Endodermal cell (in vitro differentiated cells): ENCODE data around the gene USP13. TPM values are rescaled to one million over a fixed set of nuclear protein-coding genes. Genes with fewer than 3 reads are reported as not detected.

Source experiments
- DNase-seq: peaks from one replicate; pipeline ENCODE4 v3.0.0-alpha.2; 2017
- H3K27ac ChIP-seq: 2 replicates; pipeline ENCODE4 v1.5.1; 2013; ENCODE audit warnings: mild to moderate bottlenecking, low read depth, low read length, moderate library complexity
- H3K27me3 ChIP-seq: 2 replicates; pipeline ENCODE4 v1.6.1; 2013; ENCODE audit warnings: mild to moderate bottlenecking, low read length, moderate library complexity; ENCODE audit not compliant: insufficient read depth, control insufficient read depth, poor library complexity, severe bottlenecking
- H3K36me3 ChIP-seq: 2 replicates; pipeline ENCODE4 v1.7.0; 2013; ENCODE audit warnings: mild to moderate bottlenecking, low read length, moderate library complexity; ENCODE audit not compliant: control insufficient read depth, insufficient read depth
- H3K4me1 ChIP-seq: one replicate; pipeline ENCODE4 v1.7.0; 2013; ENCODE audit warnings: low read length; ENCODE audit not compliant: control insufficient read depth, insufficient read depth
- H3K4me3 ChIP-seq: 2 replicates; pipeline ENCODE4 v1.5.1; 2013; ENCODE audit warnings: mild to moderate bottlenecking, low read length, moderate library complexity
- H3K9ac ChIP-seq: 2 replicates; pipeline ENCODE4 v1.6.1; 2013; ENCODE audit warnings: mild to moderate bottlenecking, low read length, moderate library complexity; ENCODE audit not compliant: poor library complexity, severe bottlenecking; ENCODE audit errors: extremely low read depth
- H3K9me3 ChIP-seq: 2 replicates; pipeline ENCODE4 v1.6.1; 2013; ENCODE audit warnings: mild to moderate bottlenecking, low read length, moderate library complexity; ENCODE audit not compliant: control insufficient read depth
- H3K27ac Mint-ChIP-seq: 2 replicates; pipeline ENCODE4 v1.8.0; 2020; ENCODE audit warnings: mixed read lengths
- H3K27me3 Mint-ChIP-seq: 2 replicates; pipeline ENCODE4 v1.8.0; 2021; ENCODE audit warnings: mild to moderate bottlenecking, mixed read lengths; ENCODE audit not compliant: insufficient read depth
- H3K36me3 Mint-ChIP-seq: 2 replicates; pipeline ENCODE4 v1.8.0; 2020; ENCODE audit warnings: low read depth, mixed read lengths
- H3K4me1 Mint-ChIP-seq: 2 replicates; pipeline ENCODE4 v1.8.0; 2020; ENCODE audit warnings: mixed read lengths
- H3K4me3 Mint-ChIP-seq: 2 replicates; pipeline ENCODE4 v1.8.0; 2020; ENCODE audit warnings: mild to moderate bottlenecking, moderate library complexity, mixed read lengths
- H3K9me3 Mint-ChIP-seq: 2 replicates; pipeline ENCODE4 v1.8.0; 2020; ENCODE audit warnings: mild to moderate bottlenecking, mixed read lengths
- CTCF ChIP-seq: fragments of 200-600 bp; sonication (generic); conservative IDR thresholded peaks from 2 replicates; pipeline ENCODE4 v1.5.0; 2021; ENCODE audit warnings: antibody characterized with exemption, mild to moderate bottlenecking
- WGBS, 2 experiments: methylation state at CpG; one replicate each; pipeline versions ENCODE4 v1.1.5 to v1.1.7; 2013; ENCODE audit warnings: missing lambda C conversion rate in 2 of 2, mixed read lengths in 1 of 2; ENCODE audit not compliant: insufficient coverage in 1 of 2, insufficient read length in 1 of 2; 5-methylcytosine and 5-hydroxymethylcytosine counted together
- long read RNA-seq, 4 experiments: library from polyadenylated mRNA in 2 of 4; library from RNA in 1 of 4; library from capped mRNA in 1 of 4; stranded (forward) in 3 of 4; unstranded in 1 of 4; transcript quantifications; one replicate each; pipeline ENCODE4 v2.0.0, GENCODE V29; 2020 to 2021; ENCODE audit warnings: inconsistent platforms in 1 of 4
- polyA plus RNA-seq, 2 experiments: library from polyadenylated mRNA; stranded (reverse); fragments of 50-300 nt; gene quantifications; one replicate each; pipeline ENCODE4 v1.2.3, GENCODE V29; 2013
- total RNA-seq, 2 donors: library from RNA; stranded (reverse); fragmentation: NEBNext Ultra II Directional in 1 of 2; extraction: Animal tissue kit (Norgen Biotek cat#: 25700) in 1 of 2; gene quantifications; 2 replicates in 1 of 2; 3 replicates in 1 of 2; pipeline ENCODE4 v1.2.1, GENCODE V29; 2021

Gene USP13
- total RNA-seq = 10 to 100 TPM; 24.7 to 25.5 TPM
- polyA plus RNA-seq (2013, experiment 1 of 2) = 22.2 TPM
- polyA plus RNA-seq (2013, experiment 2 of 2) = 19.5 TPM
- long read RNA-seq, experiment 1, full-length matches to known transcripts = 2 of 13 reads
- long read RNA-seq, experiment 1, partial matches to known transcripts = 3 of 13 reads
- long read RNA-seq, experiment 1, other reads (novel, unspliced or antisense) = 8 of 13 reads
- long read RNA-seq, experiment 2, full-length matches to known transcripts = 9 of 31 reads
- long read RNA-seq, experiment 2, partial matches to known transcripts = 6 of 31 reads
- long read RNA-seq, experiment 2, other reads (novel, unspliced or antisense) = 16 of 31 reads
- long read RNA-seq, experiment 3, full-length matches to known transcripts = 25 of 45 reads
- long read RNA-seq, experiment 3, partial matches to known transcripts = 4 of 45 reads
- long read RNA-seq, experiment 3, other reads (novel, unspliced or antisense) = 16 of 45 reads
- long read RNA-seq, experiment 4, partial matches to known transcripts = 4 of 7 reads
- long read RNA-seq, experiment 4, other reads (novel, unspliced or antisense) = 3 of 7 reads

GRCh38 chr3:179652447-179653095 lies at the start of gene USP13:
TSS of gene USP13 (plus strand) at chr3:179653040. CDS start at chr3:179653226, 186 bp downstream.
- WGBS, 2 experiments = 0 to 1% methylated on average over 25 to 56 of the region's 56 CpGs
- H3K4me1 Mint-ChIP-seq = peaks cover 20% of the 10 kb centered on the region
- Histone ChIP-seq H3K4me3 (peak within 1 kb of the TSS; percentile 94), H3K9me3 (no peaks in the 10 kb centered on the region), H3K9ac (peak within 1 kb of the TSS; percentile 76), H3K4me1 (no peaks in the 10 kb centered on the region), H3K27ac (peak within 1 kb of the TSS; percentile 92), H3K36me3 (peaks cover 14% of the 10 kb centered on the region), H3K27me3 (no peaks in the 10 kb centered on the region)
- H3K36me3 Mint-ChIP-seq = peaks cover 6% of the 10 kb centered on the region
- no peak for DNase-seq
- H3K27me3 Mint-ChIP-seq = peaks cover 1% of the 10 kb centered on the region
- peak within 1 kb of the TSS; percentile 94 for H3K4me3 Mint-ChIP-seq
- peak within 1 kb of the TSS; percentile 95 for H3K27ac Mint-ChIP-seq
- no peaks in the 10 kb centered on the region for H3K9me3 Mint-ChIP-seq
- TF ChIP-seq CTCF = peak; percentile 30

DNA sequence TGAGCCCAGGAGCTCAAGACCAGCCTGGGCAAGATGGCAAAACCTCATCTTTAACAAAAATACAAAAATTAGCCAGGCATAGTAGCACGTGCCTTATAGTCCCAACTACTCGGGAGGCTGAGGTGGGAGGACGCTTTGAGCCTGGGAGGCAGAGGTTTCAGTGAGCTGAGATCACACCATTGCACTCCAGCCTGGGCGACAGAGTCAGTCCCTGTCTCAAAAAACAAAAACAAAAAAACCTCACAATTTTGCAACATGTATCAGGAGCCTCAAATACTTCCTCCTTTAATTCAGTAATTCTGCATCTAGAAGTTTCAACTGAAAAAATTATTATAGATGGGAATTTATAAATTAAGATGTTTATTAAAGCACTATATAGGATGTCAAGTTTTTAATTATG lies 49.5 kb upstream of the USP13 start:
- Histone ChIP-seq H3K36me3 (peaks cover 40% of the 10 kb centered on the region), H3K27me3 (no peaks in the 10 kb centered on the region), H3K4me3 (peak overlapping the region; percentile 89), H3K27ac (no peak overlapping the region), H3K4me1 (peaks cover 2% of the 10 kb centered on the region), H3K9ac (peak overlapping the region; percentile 96), H3K9me3 (no peaks in the 10 kb centered on the region)
- WGBS, 2 experiments = 89 to 93% methylated on average over 3 to 4 of the region's 4 CpGs
- no peak overlapping the region for H3K27ac Mint-ChIP-seq
- no peak for DNase-seq
- H3K4me1 Mint-ChIP-seq = peaks cover 16% of the 10 kb centered on the region
- H3K4me3 Mint-ChIP-seq = peak overlapping the region; percentile 94
- no peaks in the 10 kb centered on the region for H3K27me3 Mint-ChIP-seq
- H3K36me3 Mint-ChIP-seq = peaks cover 33% of the 10 kb centered on the region
- no peaks in the 10 kb centered on the region for H3K9me3 Mint-ChIP-seq
- TF ChIP-seq CTCF = no peak

DNA sequence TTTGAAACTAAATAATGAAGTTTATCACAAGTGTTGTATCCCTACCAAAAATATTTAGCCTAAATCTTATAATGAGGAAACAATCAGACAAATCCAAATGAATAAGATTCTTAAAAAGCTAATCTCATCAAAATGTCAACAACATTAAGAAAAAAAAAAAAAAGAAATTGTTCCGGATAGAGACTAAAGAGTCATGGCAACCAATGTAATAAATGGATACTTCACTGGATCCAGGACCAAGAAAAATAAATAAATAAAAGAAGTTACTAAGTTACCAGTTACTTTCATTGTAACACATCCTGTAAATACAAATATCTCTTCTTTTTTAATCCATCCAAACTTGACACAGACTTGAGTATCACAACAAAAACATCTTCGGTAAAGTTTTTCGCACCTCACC lies 49.0 kb upstream of the USP13 start:
- H3K4me1 Mint-ChIP-seq = peaks cover 16% of the 10 kb centered on the region
- H3K4me3 Mint-ChIP-seq = peak overlapping the region; percentile 94
- Histone ChIP-seq H3K27me3 (no peaks in the 10 kb centered on the region), H3K9me3 (no peaks in the 10 kb centered on the region), H3K4me3 (peak overlapping the region; percentile 89), H3K36me3 (peaks cover 35% of the 10 kb centered on the region), H3K9ac (peak overlapping the region; percentile 96), H3K27ac (peak overlapping the region; percentile 90), H3K4me1 (peaks cover 4% of the 10 kb centered on the region)
- no peak for TF ChIP-seq CTCF
- no peaks in the 10 kb centered on the region for H3K9me3 Mint-ChIP-seq
- no peak for DNase-seq
- H3K36me3 Mint-ChIP-seq = peaks cover 29% of the 10 kb centered on the region
- 15% methylated on average over 2 of the region's 3 CpGs; no CpG with 5 or more reads in 1 of the 2 experiments for WGBS, 2 experiments
- peak overlapping the region; percentile 100 for H3K27ac Mint-ChIP-seq
- no peaks in the 10 kb centered on the region for H3K27me3 Mint-ChIP-seq
